Natural killer cell (primary cell): ENCODE data around the gene TLR6. TPM values are rescaled to one million over a fixed set of nuclear protein-coding genes. Genes with fewer than 3 reads are reported as not detected.

Experiments used
- ATAC-seq, 3 donors: fragments of 150-1000 bp in 2 of 3; fragments of 200-7000 bp in 1 of 3; cut with Tn5 transposase; 1 replicate in 1 of 3; 2 replicates in 2 of 3; pipeline ENCODE4 v1.10.0; 2021; ENCODE audit warnings: mild to moderate bottlenecking in 2 of 3, moderate library complexity in 2 of 3
- DNase-seq, 2 donors: peaks; one replicate each; pipeline versions ENCODE4 v3.0.0 to v3.0.0-alpha.2; 2013 to 2021; ENCODE audit warnings: mixed read lengths in 1 of 2
- H3K27ac ChIP-seq: one replicate; pipeline ENCODE4 v1.5.1; 2013; ENCODE audit warnings: mild to moderate bottlenecking, low read length
- H3K27me3 ChIP-seq: one replicate; pipeline ENCODE4 v1.6.1; 2013; ENCODE audit warnings: low read length; ENCODE audit not compliant: control insufficient read depth, insufficient read depth
- H3K36me3 ChIP-seq: one replicate; pipeline ENCODE4 v1.6.1; 2013; ENCODE audit warnings: low read length; ENCODE audit not compliant: control insufficient read depth, insufficient read depth
- H3K4me1 ChIP-seq: one replicate; pipeline ENCODE4 v1.6.1; 2013; ENCODE audit warnings: low read length; ENCODE audit not compliant: control insufficient read depth, insufficient read depth
- H3K4me3 ChIP-seq: one replicate; pipeline ENCODE4 v1.5.1; 2013; ENCODE audit warnings: low read length
- H3K9me3 ChIP-seq: one replicate; pipeline ENCODE4 v1.6.1; 2013; ENCODE audit warnings: low read length; ENCODE audit not compliant: control insufficient read depth, insufficient read depth
- H3K27ac Mint-ChIP-seq, 2 donors: one replicate each; pipeline ENCODE4 v1.8.0; 2022; ENCODE audit warnings: mild to moderate bottlenecking in 2 of 2, mixed read lengths in 2 of 2, moderate library complexity in 1 of 2
- H3K27me3 Mint-ChIP-seq, 2 donors: one replicate each; pipeline ENCODE4 v1.8.0; 2022; ENCODE audit warnings: low read depth in 2 of 2, mixed read lengths in 2 of 2
- H3K36me3 Mint-ChIP-seq: one replicate; pipeline ENCODE4 v1.8.0; 2022; ENCODE audit warnings: mixed read lengths
- H3K4me1 Mint-ChIP-seq, 2 donors: one replicate each; pipeline ENCODE4 v1.8.0; 2022; ENCODE audit warnings: mixed read lengths in 2 of 2
- H3K4me3 Mint-ChIP-seq: one replicate; pipeline ENCODE4 v1.8.0; 2022; ENCODE audit warnings: mild to moderate bottlenecking, moderate library complexity, mixed read lengths
- H3K9me3 Mint-ChIP-seq, 2 donors: one replicate each; pipeline ENCODE4 v1.8.0; 2022; ENCODE audit warnings: mixed read lengths in 2 of 2
- CTCF ChIP-seq: fragments of 200-600 bp; IDR thresholded peaks from one replicate; pipeline ENCODE4 v1.8.0; 2022; ENCODE audit warnings: antibody characterized with exemption
- WGBS: methylation state at CpG from one replicate; pipeline ENCODE4 v1.1.7; 2013; ENCODE audit warnings: missing lambda C conversion rate; ENCODE audit not compliant: insufficient coverage; 5-methylcytosine and 5-hydroxymethylcytosine counted together
- intact Hi-C: fragments of 100-400 bp; cut with micrococcal nuclease; formaldehyde crosslinking; loops from one replicate; pipeline ENCODE4 v1.14.2; 2022
- total RNA-seq, 4 donors: library from RNA; stranded (reverse); fragments of 120-200 nt in 1 of 4; gene quantifications; one replicate each; pipeline versions ENCODE4 v1.2.3 to v1.2.4, GENCODE V29; 2013 to 2022

TLR6 gene
- total RNA-seq, 3 donors from 2014 or later (not counting 1 experiment from before 2014, with no cell fraction given), result 6.3 to 9.8 (median 6.8) TPM

GRCh38 chr4:38821739-38822138 is 34.9 kb downstream of the TLR6 start:
- intact Hi-C loops, result no loop called here
- ATAC-seq (no peak), DNase-seq (no peak)

GRCh38 chr4:38820329-38821061 is 36.1 kb downstream of the TLR6 start:
- WGBS, result 71% methylated on average over 4 of the region's 4 CpGs
- intact Hi-C loops, result no loop called here
- peaks cover 1% of the 10 kb centered on the region for H3K36me3 Mint-ChIP-seq
- DNase-seq (no peak), ATAC-seq (peak in 1 of 3 donors; percentile 35)
- H3K27me3 Mint-ChIP-seq, result peaks cover 2 to 8% of the 10 kb centered on the region in 2 donors
- Histone ChIP-seq H3K4me3 (no peak overlapping the region), H3K27ac (no peak overlapping the region), H3K36me3 (no peaks in the 10 kb centered on the region), H3K27me3 (no peaks in the 10 kb centered on the region), H3K4me1 (peaks cover 10% of the 10 kb centered on the region), H3K9me3 (peaks cover 11% of the 10 kb centered on the region)
- no peak overlapping the region for H3K4me3 Mint-ChIP-seq
- peaks cover 0 to 2% of the 10 kb centered on the region in 2 donors for H3K9me3 Mint-ChIP-seq
- H3K4me1 Mint-ChIP-seq, result peaks cover 8 to 12% of the 10 kb centered on the region in 2 donors
- no peak for TF ChIP-seq CTCF
- H3K27ac Mint-ChIP-seq, result no peak overlapping the region

More at GRCh38 chr4:38821739-38822138, 34.9 kb downstream of the TLR6 start:
- no peak overlapping the region for H3K27ac ChIP-seq
- Mint-ChIP-seq H3K27me3 (no peaks in the 10 kb centered on the region), H3K4me3 (no peak overlapping the region), H3K27ac (no peak overlapping the region), H3K4me1 (peaks cover 8 to 12% of the 10 kb centered on the region in 2 donors), H3K36me3 (peaks cover 12% of the 10 kb centered on the region), H3K9me3 (peaks cover 0 to 2% of the 10 kb centered on the region in 2 donors)
- 92% methylated on average over 1 of the region's 3 CpGs for WGBS
- H3K4me3 ChIP-seq, result no peak overlapping the region
- no peaks in the 10 kb centered on the region for H3K27me3 ChIP-seq
- H3K36me3 ChIP-seq, result peaks cover 3% of the 10 kb centered on the region
- H3K9me3 ChIP-seq, result peaks cover 9% of the 10 kb centered on the region
- peaks cover 10% of the 10 kb centered on the region for H3K4me1 ChIP-seq
- no peak for TF ChIP-seq CTCF

- Histone ChIP-seq H3K9me3 (peaks cover 13% of the 10 kb centered on the region), H3K27ac (no peak overlapping the region), H3K27me3 (no peaks in the 10 kb centered on the region), H3K4me1 (peaks cover 10% of the 10 kb centered on the region), H3K36me3 (no peaks in the 10 kb centered on the region), H3K4me3 (no peak overlapping the region)
- WGBS, result 47% methylated on average over 3 of the region's 3 CpGs
- Mint-ChIP-seq H3K27me3 (peaks cover 2 to 8% of the 10 kb centered on the region in 2 donors), H3K9me3 (peaks cover 0 to 2% of the 10 kb centered on the region in 2 donors), H3K4me3 (no peak overlapping the region), H3K36me3 (no peaks in the 10 kb centered on the region), H3K27ac (no peak overlapping the region), H3K4me1 (peaks cover 8 to 12% of the 10 kb centered on the region in 2 donors)
- TF ChIP-seq CTCF, result no peak
- intact Hi-C loops, result no loop called here
- peak in 1 of 2 donors; percentile 12 for DNase-seq
- ATAC-seq, result no peak
Observed at GRCh38 chr4:38819569-38819968, 37.0 kb downstream of the TLR6 start.
